Measurements from ENCODE around the gene SUPV3L1. TPM values are rescaled to one million over a fixed set of nuclear protein-coding genes. Genes with fewer than 3 reads are reported as not detected.

The SUPV3L1 gene
- total and polyA plus RNA-seq, 4 donors = 14.1 to 21.7 (median 17.5) TPM

DNA sequence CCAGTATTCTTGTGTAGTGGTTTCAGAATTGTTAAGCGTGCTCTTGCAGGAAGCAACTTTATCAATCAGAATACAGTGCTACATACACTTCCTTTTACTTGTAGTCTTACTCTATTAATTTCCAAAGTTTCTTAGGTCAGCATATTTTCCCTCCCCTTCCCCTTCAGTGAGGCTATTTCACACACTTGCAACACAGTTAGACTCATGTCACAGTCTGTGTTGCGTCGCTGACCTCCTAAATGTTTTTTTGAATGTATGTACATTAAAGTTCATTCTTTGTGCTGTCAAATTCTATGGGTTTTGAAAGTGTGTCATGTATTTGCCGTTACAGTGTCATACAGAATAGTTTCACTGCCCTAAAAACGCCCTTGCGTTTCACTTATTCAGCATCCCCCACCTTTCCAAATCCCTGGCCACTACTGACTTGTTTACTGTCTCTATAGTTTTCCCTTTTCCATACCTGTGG is 34.7 kb downstream of the SUPV3L1 start (continued):
- TF ChIP-seq, protein P1, sequence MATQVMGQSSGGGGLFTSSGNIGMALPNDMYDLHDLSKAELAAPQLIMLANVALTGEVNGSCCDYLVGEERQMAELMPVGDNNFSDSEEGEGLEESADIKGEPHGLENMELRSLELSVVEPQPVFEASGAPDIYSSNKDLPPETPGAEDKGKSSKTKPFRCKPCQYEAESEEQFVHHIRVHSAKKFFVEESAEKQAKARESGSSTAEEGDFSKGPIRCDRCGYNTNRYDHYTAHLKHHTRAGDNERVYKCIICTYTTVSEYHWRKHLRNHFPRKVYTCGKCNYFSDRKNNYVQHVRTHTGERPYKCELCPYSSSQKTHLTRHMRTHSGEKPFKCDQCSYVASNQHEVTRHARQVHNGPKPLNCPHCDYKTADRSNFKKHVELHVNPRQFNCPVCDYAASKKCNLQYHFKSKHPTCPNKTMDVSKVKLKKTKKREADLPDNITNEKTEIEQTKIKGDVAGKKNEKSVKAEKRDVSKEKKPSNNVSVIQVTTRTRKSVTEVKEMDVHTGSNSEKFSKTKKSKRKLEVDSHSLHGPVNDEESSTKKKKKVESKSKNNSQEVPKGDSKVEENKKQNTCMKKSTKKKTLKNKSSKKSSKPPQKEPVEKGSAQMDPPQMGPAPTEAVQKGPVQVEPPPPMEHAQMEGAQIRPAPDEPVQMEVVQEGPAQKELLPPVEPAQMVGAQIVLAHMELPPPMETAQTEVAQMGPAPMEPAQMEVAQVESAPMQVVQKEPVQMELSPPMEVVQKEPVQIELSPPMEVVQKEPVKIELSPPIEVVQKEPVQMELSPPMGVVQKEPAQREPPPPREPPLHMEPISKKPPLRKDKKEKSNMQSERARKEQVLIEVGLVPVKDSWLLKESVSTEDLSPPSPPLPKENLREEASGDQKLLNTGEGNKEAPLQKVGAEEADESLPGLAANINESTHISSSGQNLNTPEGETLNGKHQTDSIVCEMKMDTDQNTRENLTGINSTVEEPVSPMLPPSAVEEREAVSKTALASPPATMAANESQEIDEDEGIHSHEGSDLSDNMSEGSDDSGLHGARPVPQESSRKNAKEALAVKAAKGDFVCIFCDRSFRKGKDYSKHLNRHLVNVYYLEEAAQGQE (IDR thresholded peaks at IDR 0.05) = no peak
- TF ChIP-seq YY1 (IDR thresholded peaks at IDR 0.05) (no peak), FOXA2 (IDR thresholded peaks at IDR 0.05) (no peak), EGR1 (IDR thresholded peaks at IDR 0.05; ENCODE audit: low read depth in 2 of 2) (no peak), JUND (IDR thresholded peaks at IDR 0.05) (no peak), GABPA (IDR thresholded peaks at IDR 0.05 in 1 of 2, conservative IDR thresholded peaks at IDR 0.05 in 1 of 2) (no peak), TAF1 (conservative IDR thresholded peaks at IDR 0.05) (no peak)
- TF ChIP-seq, protein P2, sequence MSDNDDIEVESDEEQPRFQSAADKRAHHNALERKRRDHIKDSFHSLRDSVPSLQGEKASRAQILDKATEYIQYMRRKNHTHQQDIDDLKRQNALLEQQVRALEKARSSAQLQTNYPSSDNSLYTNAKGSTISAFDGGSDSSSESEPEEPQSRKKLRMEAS (IDR thresholded peaks at IDR 0.05) = no peak

DNA sequence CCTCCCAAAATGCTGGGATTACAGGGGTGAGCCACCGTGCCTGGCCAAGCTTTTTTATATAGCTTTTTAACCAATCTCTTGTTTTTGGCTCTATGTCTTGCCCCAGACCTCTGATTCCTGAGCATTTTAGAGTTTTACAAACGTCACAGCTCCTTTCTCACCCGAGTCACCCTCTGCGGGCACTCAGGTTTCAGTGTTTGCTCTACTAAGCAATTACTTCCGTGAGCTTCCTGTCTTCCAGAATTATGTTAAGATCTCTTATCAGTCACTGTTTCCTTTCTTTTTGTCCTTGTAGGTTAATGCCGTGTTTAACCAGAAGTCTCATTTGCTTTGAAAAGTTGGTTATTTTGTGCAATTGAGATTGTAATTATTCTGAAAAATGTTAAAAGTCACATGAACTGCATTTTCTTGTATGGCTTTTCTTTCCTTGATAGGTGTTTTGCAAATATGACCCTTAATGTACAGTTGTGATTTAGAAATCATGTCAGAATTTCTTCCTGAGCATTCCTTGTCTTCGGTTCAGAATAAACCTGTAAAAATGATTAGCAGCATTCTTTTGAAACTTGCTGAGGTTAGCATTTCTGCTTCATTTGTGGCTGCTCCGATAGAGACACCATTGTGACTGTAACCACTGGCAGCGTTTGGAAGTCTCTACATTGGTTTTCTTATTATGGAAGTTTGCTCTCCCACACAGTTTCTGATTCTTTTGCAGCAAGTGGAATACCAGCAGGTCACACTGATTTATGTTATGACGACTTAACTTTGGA is 35.6 kb downstream of the SUPV3L1 start:
- 64% methylated on average over 10 of the region's 10 CpGs for WGBS
- H3K27ac ChIP-seq (ENCODE audit: low read depth in 1 of 2, low read length in 2 of 2) = no peak overlapping the region
- no peak for DNase-seq (ENCODE audit: low spot score)

More for the DNA sequence above, 35.6 kb downstream of the SUPV3L1 start:
- peaks cover 0 to 2% (median 0%) of the 10 kb centered on the region in 4 donors for H3K4me1 ChIP-seq (ENCODE audit: control insufficient read depth in 4 of 4, insufficient read depth in 4 of 4, low read length in 3 of 4)
- H3K9me3 ChIP-seq (ENCODE audit: control insufficient read depth in 4 of 4, low read length in 3 of 4) = peaks cover 0 to 1% (median 0%) of the 10 kb centered on the region in 4 donors
- TF ChIP-seq NR2F2 (IDR thresholded peaks at IDR 0.05) = no peak
- TF ChIP-seq, protein P1 (IDR thresholded peaks at IDR 0.05) = no peak
- TF ChIP-seq RAD21 (IDR thresholded peaks at IDR 0.05) = no peak
- no peak for TF ChIP-seq HNF4G (IDR thresholded peaks at IDR 0.05)
- TF ChIP-seq RXRA (IDR thresholded peaks at IDR 0.05) = no peak
- no peak overlapping the region for H3K9ac ChIP-seq (ENCODE audit: low read depth in 1 of 2, low read length in 2 of 2)
- H3K4me3 ChIP-seq (ENCODE audit: low read depth in 1 of 3, low read length in 3 of 3) = no peak overlapping the region
- H3K36me3 ChIP-seq (ENCODE audit: control insufficient read depth in 4 of 4, insufficient read depth in 3 of 4, low read depth in 1 of 4, low read length in 3 of 4) = no peaks in the 10 kb centered on the region
- no peaks in the 10 kb centered on the region for H3K27me3 ChIP-seq (ENCODE audit: control insufficient read depth in 4 of 4, insufficient read depth in 4 of 4, low read length in 3 of 4)
